T-helper 2 cell treated with Interferon-gamma antibody and Interleukin-4, amounts not matched to agents 5 μg/mL and 100 μg/mL, for 36 hours (primary cell): Measurements from ENCODE around the gene METAP1.
"Not testable (repeated sequence)": the region's sequence is repeated elsewhere in the genome, so short reads cannot be mapped to it uniquely, and the experiment has no call there.

Source experiments
- DNase-seq: peaks from one replicate; pipeline ENCODE4 v3.0.0; 2021; ENCODE audit warnings: low spot score
- H3K27ac Mint-ChIP-seq: one replicate; pipeline ENCODE4 v1.8.0; 2021; ENCODE audit warnings: mild to moderate bottlenecking, mixed read lengths
- H3K27me3 Mint-ChIP-seq: one replicate; pipeline ENCODE4 v1.8.0; 2021; ENCODE audit warnings: low read depth, mixed read lengths
- H3K36me3 Mint-ChIP-seq: one replicate; pipeline ENCODE4 v1.8.0; 2021; ENCODE audit warnings: low read depth, mixed read lengths
- H3K4me1 Mint-ChIP-seq: one replicate; pipeline ENCODE4 v1.8.0; 2021; ENCODE audit warnings: low read depth, mixed read lengths
- H3K4me3 Mint-ChIP-seq: one replicate; pipeline ENCODE4 v1.8.0; 2022; ENCODE audit warnings: mild to moderate bottlenecking, moderate library complexity, mixed read lengths
- H3K9me3 Mint-ChIP-seq: one replicate; pipeline ENCODE4 v1.8.0; 2021; ENCODE audit warnings: mixed read lengths

METAP1 gene

DNA sequence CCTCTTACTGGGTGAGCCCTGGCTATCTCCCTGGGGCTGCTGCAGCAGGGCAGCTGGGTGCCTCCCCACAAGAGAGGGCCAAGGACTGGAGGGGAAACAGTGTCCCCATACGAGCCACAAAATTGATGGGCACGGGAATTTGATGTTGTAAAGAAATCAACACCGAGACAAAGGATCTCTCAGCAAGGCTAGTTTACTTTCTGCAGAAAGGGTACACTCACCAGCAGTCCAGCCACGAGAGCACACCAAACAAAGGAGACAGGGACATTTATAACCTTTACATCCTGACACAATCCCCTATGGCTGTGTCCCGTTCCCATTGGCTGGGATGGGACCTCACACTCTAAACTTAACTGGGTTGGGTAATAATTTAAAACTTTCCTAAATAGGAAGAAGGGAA, 25.9 kb downstream of the METAP1 start:
- peaks cover 27% of the 10 kb centered on the region for H3K9me3 Mint-ChIP-seq
- no peak overlapping the region for H3K27ac Mint-ChIP-seq
- H3K27me3 Mint-ChIP-seq: no peaks in the 10 kb centered on the region
- no peak overlapping the region for H3K4me3 Mint-ChIP-seq
- H3K36me3 Mint-ChIP-seq: peaks cover 28% of the 10 kb centered on the region
- no peak for DNase-seq
- H3K4me1 Mint-ChIP-seq: peaks cover 12% of the 10 kb centered on the region

DNA sequence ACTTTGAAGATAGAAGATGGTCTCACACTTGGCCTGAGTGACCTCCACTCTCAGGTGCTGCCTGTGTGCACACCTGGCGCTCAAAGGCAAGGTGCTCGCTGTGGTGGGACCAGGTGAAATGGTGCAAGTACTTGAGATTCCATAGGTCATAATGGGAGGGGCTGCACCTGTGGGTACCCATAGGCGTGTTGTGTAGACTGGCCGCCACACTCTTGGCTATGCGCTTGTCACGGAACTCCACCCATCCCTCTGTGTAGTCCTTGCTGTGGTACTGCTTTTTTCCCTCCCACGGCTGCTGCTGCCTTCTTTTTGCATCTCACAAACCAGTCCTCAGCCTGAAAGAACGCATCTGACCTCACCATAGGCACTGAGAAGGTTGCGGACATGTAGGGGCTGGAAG, 27.0 kb downstream of the METAP1 start:
- Mint-ChIP-seq H3K4me3 (no peak overlapping the region), H3K36me3 (peaks cover 28% of the 10 kb centered on the region), H3K27ac (no peak overlapping the region)

GRCh38 chr4:99023800-99024251, 28.3 kb downstream of the METAP1 start:
- not testable (repeated sequence) for H3K27ac Mint-ChIP-seq, H3K4me3 Mint-ChIP-seq
- peaks cover 26% of the 10 kb centered on the region for H3K36me3 Mint-ChIP-seq

More for the DNA sequence above, 27.0 kb downstream of the METAP1 start:
- H3K27me3 Mint-ChIP-seq: no peaks in the 10 kb centered on the region
- no peak for DNase-seq
- H3K4me1 Mint-ChIP-seq: peaks cover 19% of the 10 kb centered on the region
- H3K9me3 Mint-ChIP-seq: peaks cover 27% of the 10 kb centered on the region

GRCh38 chr4:99024481-99025275, 29.2 kb downstream of the METAP1 start:
- H3K9me3 Mint-ChIP-seq: peaks cover 18% of the 10 kb centered on the region
- H3K36me3 Mint-ChIP-seq: peaks cover 29% of the 10 kb centered on the region
- no peak overlapping the region for H3K4me3 Mint-ChIP-seq
- DNase-seq: no peak
- H3K27me3 Mint-ChIP-seq: no peaks in the 10 kb centered on the region
- peaks cover 30% of the 10 kb centered on the region for H3K4me1 Mint-ChIP-seq
- no peak overlapping the region for H3K27ac Mint-ChIP-seq

More at GRCh38 chr4:99023800-99024251, 28.3 kb downstream of the METAP1 start:
- Mint-ChIP-seq H3K9me3 (peaks cover 22% of the 10 kb centered on the region), H3K4me1 (peaks cover 23% of the 10 kb centered on the region)
- DNase-seq, H3K27me3 Mint-ChIP-seq: not testable (repeated sequence)

DNA sequence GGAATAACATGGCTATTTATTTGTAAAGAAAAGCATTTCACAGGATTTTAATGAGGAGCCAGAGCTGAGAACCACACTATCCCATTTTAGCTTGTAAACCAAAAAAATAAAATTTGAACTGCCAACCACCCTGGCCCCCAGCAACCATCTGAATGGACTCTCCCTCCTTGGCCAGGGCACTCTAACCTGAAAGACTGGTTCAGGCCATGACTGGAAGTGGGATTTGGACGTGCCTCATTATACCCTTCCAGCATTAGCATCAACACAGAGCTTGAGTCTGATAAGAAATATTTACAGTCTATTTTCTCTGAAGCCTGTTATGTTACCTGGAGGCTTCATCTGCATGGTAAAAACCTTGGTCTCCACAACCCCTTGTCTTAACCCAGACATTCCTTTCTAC, 30.0 kb downstream of the METAP1 start:
- Mint-ChIP-seq H3K4me1 (peaks cover 37% of the 10 kb centered on the region), H3K27me3 (no peaks in the 10 kb centered on the region), H3K36me3 (peaks cover 26% of the 10 kb centered on the region), H3K4me3 (no peak overlapping the region), H3K27ac (no peak overlapping the region), H3K9me3 (peaks cover 10% of the 10 kb centered on the region)
- no peak for DNase-seq

DNA sequence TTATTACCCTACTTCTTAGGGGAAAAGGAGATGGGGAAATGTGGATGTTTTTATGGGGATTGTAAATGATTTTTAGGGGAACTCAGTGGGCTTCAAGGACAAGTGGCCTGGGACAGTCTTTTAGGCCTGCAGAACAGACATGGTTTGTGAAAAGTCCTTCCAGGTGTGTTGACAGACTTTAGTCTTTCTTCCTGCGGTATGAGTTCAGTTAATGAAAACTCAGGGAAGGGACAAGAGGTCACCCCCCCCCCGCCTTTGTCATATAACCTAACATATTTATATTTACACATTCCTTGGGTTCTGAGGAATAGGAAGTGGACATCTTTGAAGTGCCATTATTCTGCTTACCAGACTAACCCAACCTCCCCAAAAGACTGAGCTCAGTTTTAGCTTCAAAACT, 31.8 kb downstream of the METAP1 start:
- H3K36me3 Mint-ChIP-seq: peaks cover 20% of the 10 kb centered on the region
- H3K4me3 Mint-ChIP-seq: no peak overlapping the region
- peaks cover 40% of the 10 kb centered on the region for H3K4me1 Mint-ChIP-seq
- no peak for DNase-seq
- H3K27ac Mint-ChIP-seq: no peak overlapping the region
- H3K9me3 Mint-ChIP-seq: no peaks in the 10 kb centered on the region
- no peaks in the 10 kb centered on the region for H3K27me3 Mint-ChIP-seq

DNA sequence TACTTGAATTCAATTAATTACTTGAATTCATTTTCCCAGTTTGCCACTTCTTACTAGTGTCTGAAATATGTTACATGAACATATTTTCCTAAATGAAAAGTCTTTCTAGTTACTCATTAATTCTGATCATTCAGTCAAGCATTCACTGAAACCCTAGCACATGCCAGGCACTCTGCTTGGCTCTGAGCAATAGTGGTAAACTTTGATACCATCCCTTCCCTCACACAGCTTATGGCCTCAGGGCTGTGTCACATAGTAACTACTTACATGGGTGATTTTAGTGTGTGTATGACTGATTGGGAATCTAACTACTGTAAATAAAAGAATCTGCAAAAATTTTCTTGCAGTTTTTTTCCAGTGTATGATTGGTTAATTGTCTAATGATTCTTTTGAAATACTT, 32.7 kb downstream of the METAP1 start:
- no peaks in the 10 kb centered on the region for H3K27me3 Mint-ChIP-seq
- peaks cover 19% of the 10 kb centered on the region for H3K36me3 Mint-ChIP-seq
- no peak overlapping the region for H3K4me3 Mint-ChIP-seq
- peaks cover 40% of the 10 kb centered on the region for H3K4me1 Mint-ChIP-seq
- no peaks in the 10 kb centered on the region for H3K9me3 Mint-ChIP-seq
- no peak for DNase-seq
- H3K27ac Mint-ChIP-seq: no peak overlapping the region

DNA sequence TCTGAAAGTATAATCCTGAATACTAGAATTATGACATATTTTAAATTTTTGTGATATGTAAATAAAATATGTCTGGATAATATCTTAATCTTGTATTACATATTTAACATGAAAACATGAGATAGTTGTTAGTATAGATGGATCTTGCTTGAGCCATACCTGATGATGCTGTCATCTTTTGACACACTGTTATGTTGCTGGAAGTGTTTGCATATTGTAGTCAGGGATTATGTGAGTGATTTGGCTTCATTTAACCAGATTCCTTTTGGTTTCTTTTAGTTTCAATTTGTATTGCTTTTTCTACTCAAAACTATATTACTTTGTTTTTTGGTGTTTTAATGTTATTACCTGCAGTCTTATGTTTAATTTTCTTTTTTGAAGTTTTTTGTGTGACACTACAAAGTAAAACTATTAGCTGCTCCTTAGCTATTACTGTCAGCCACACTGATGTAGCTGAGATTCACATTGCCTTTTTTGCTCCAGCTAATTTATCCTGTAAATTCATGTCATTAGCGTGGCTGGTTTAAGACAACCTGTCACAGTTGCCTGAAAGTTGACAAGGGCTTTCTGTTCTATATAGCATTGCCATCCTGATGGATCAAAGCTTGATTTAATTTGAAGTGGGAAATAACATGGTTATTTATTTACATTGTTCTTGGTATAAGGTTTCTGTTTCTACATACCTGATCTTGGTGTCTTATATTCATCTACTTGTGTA, 33.7 kb downstream of the METAP1 start:
- no peaks in the 10 kb centered on the region for H3K27me3 Mint-ChIP-seq
- no peak overlapping the region for H3K27ac Mint-ChIP-seq

GRCh38 chr4:99029852-99030251, 34.3 kb downstream of the METAP1 start:
- DNase-seq: no peak
- H3K36me3 Mint-ChIP-seq: peaks cover 30% of the 10 kb centered on the region
- H3K4me1 Mint-ChIP-seq: peaks cover 27% of the 10 kb centered on the region
- H3K9me3 Mint-ChIP-seq: no peaks in the 10 kb centered on the region
- no peaks in the 10 kb centered on the region for H3K27me3 Mint-ChIP-seq
- H3K27ac Mint-ChIP-seq: no peak overlapping the region
- no peak overlapping the region for H3K4me3 Mint-ChIP-seq

More for the DNA sequence above, 33.7 kb downstream of the METAP1 start:
- Mint-ChIP-seq H3K4me1 (peaks cover 34% of the 10 kb centered on the region), H3K36me3 (peaks cover 26% of the 10 kb centered on the region), H3K4me3 (no peak overlapping the region), H3K9me3 (no peaks in the 10 kb centered on the region)
- no peak for DNase-seq

DNA sequence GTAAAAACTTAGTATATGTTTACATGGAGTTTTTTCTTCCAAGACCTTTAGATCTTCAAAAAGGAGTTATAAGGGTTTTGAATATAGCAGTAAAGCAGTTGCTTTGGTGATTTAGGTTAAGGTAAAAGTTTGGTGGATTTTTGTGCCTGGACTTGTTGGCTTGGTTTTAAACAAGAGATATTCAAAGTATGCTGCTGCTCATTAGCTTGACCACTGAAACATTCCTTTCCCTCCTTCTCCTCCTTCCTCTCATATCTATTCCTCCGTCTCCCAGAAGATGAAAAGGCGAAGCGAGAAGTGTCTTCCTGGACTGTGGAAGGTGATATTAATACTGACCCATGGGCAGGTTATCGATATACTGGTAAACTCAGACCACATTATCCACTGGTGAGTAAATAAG, 38.4 kb downstream of the METAP1 start:
- H3K36me3 Mint-ChIP-seq: peaks cover 62% of the 10 kb centered on the region
- H3K4me3 Mint-ChIP-seq: no peak overlapping the region
- no peak overlapping the region for H3K27ac Mint-ChIP-seq
- H3K27me3 Mint-ChIP-seq: no peaks in the 10 kb centered on the region
- no peak for DNase-seq
- peaks cover 23% of the 10 kb centered on the region for H3K9me3 Mint-ChIP-seq
- peaks cover 17% of the 10 kb centered on the region for H3K4me1 Mint-ChIP-seq

GRCh38 chr4:99038213-99038612, 42.7 kb downstream of the METAP1 start:
- Mint-ChIP-seq H3K9me3 (peaks cover 35% of the 10 kb centered on the region), H3K36me3 (peaks cover 69% of the 10 kb centered on the region)

DNA sequence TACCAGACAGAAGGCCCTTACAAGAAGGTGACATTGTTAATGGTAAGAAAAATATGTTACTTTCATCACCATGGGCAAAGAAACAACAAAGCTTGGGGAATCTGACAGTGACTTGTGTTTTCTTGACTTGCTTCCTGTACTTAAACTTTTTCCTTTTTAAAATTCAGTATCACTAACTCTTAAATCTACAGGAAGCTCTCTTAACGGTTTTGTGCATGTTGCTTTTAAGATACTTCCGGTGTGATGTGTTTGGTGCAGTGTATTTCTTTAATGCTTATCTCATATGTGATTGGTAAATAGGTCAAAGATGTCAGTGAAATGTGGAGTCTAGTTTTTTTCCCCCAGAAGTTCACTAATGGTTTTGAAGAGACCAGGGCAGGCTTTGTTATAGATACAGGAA, 47.8 kb downstream of the METAP1 start:
- H3K4me3 Mint-ChIP-seq: peak overlapping the region; percentile 62
- no peak for DNase-seq
- H3K4me1 Mint-ChIP-seq: peaks cover 12% of the 10 kb centered on the region
- H3K36me3 Mint-ChIP-seq: peaks cover 76% of the 10 kb centered on the region
- peaks cover 22% of the 10 kb centered on the region for H3K9me3 Mint-ChIP-seq
- H3K27ac Mint-ChIP-seq: peak overlapping the region; percentile 84
- no peaks in the 10 kb centered on the region for H3K27me3 Mint-ChIP-seq

More at GRCh38 chr4:99038213-99038612, 42.7 kb downstream of the METAP1 start:
- Mint-ChIP-seq H3K27ac (no peak overlapping the region), H3K27me3 (no peaks in the 10 kb centered on the region), H3K4me3 (no peak overlapping the region), H3K4me1 (peaks cover 6% of the 10 kb centered on the region)
- DNase-seq: no peak

DNA sequence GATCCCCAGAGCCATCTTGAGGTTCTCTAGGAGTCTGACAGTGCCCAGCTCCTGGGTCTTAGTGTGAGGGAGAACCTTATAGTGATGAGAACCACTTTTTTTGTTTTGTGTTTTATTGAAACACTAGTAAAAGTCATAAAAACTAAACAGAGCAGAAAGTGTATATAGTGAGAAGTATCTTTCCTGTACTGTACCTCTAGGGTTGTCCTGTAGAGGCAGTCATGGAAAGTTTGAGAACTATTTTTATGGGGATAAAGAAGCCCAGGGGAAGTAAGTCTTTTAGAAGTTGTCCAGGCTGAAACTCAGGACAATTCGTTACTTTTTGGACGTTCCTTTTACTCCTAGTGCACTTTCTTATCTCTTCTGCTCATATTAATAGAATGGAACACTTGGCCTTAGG, 52.2 kb downstream of the METAP1 start:
- H3K36me3 Mint-ChIP-seq: peaks cover 81% of the 10 kb centered on the region
- no peak for DNase-seq
- H3K4me3 Mint-ChIP-seq: no peak overlapping the region
- peaks cover 23% of the 10 kb centered on the region for H3K4me1 Mint-ChIP-seq
- no peak overlapping the region for H3K27ac Mint-ChIP-seq
- H3K9me3 Mint-ChIP-seq: peaks cover 6% of the 10 kb centered on the region
- no peaks in the 10 kb centered on the region for H3K27me3 Mint-ChIP-seq

- peak overlapping the region; percentile 7 for H3K4me3 Mint-ChIP-seq
These were observed 57.4 kb downstream of the METAP1 start for GRCh38 chr4:99052902-99053301.

More at GRCh38 chr4:99052902-99053301, 57.4 kb downstream of the METAP1 start:
- Mint-ChIP-seq H3K27ac (peak overlapping the region; percentile 72), H3K4me1 (peaks cover 39% of the 10 kb centered on the region), H3K9me3 (no peaks in the 10 kb centered on the region), H3K27me3 (no peaks in the 10 kb centered on the region), H3K36me3 (peaks cover 58% of the 10 kb centered on the region)
- no peak for DNase-seq
